Nephron progenitor cell (in vitro differentiated cells): Measurements from ENCODE around the gene ATG9A.

Experiments
- DNase-seq: peaks from one replicate; pipeline ENCODE4 v3.0.0; 2021
- H3K27ac Mint-ChIP-seq: 2 replicates; pipeline ENCODE4 v1.8.0; 2021; ENCODE audit warnings: mild to moderate bottlenecking, moderate library complexity, mixed read lengths
- H3K27me3 Mint-ChIP-seq: 2 replicates; pipeline ENCODE4 v1.8.0; 2021; ENCODE audit warnings: mild to moderate bottlenecking, low read depth, mixed read lengths; ENCODE audit not compliant: poor library complexity
- H3K36me3 Mint-ChIP-seq: 2 replicates; pipeline ENCODE4 v1.8.0; 2021; ENCODE audit warnings: low read depth, mixed read lengths
- H3K4me1 Mint-ChIP-seq: 2 replicates; pipeline ENCODE4 v1.8.0; 2021; ENCODE audit warnings: mixed read lengths
- H3K4me3 Mint-ChIP-seq: 2 replicates; pipeline ENCODE4 v1.8.0; 2021; ENCODE audit warnings: mild to moderate bottlenecking, moderate library complexity, mixed read lengths
- H3K9me3 Mint-ChIP-seq: 2 replicates; pipeline ENCODE4 v1.8.0; 2021; ENCODE audit warnings: mild to moderate bottlenecking, moderate library complexity, mixed read lengths
- CTCF ChIP-seq: fragments of 200-600 bp; sonication (generic); IDR thresholded peaks from 2 replicates; pipeline ENCODE4 v1.5.0; 2021; ENCODE audit warnings: antibody characterized with exemption

The ATG9A gene

DNA sequence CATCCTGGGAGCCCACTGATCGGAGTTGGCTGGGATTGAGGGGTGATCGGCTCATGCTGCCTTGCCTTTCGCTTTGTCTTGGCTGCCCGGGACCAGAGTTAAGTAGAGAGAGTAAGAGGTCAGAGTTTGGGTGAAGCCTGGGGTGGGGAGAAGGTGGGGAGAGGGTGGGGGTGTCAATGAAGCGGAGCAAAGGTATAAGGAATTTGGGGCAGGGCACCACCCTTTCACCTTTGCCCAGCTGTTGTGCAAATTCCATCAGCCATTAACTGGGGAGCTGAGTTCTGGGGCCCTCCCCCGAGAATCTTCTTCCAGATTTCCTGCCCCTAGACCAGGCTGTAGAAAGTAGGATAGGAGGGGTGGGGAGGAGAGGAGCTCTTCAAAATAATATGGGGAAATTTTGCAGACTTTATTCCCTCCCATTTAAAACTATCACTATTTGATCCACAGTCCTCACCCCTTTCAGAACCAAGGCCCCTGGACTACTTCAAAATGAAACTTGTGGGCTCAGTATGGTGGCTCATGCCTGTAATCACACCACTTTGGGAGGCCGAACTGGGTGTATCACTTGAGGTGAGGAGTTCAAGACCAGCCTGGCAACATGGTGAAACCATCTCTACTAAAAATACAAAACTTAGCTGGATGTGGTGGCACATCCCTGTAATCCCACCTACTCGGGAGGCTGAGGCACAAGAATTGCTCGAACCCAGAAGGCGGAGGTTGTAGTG, 59.3 kb downstream of the ATG9A start, which contains the start of gene SLC23A3:
SLC23A3 (minus strand) TSS at position 100 of the 725 bp plus-strand sequence; CDS start at position 55, 45 bp downstream.
- Mint-ChIP-seq H3K9me3 (no peaks in the 10 kb centered on the region), H3K4me3 (no peak within 1 kb of the TSS), H3K4me1 (peaks cover 16% of the 10 kb centered on the region), H3K36me3 (peaks cover 8% of the 10 kb centered on the region), H3K27me3 (peaks cover 24% of the 10 kb centered on the region), H3K27ac (no peak within 1 kb of the TSS)
- DNase-seq = no peak
- no peak for TF ChIP-seq CTCF
